ENCODE measurements around the gene KIAA0040. TPM values are rescaled to one million over a fixed set of nuclear protein-coding genes. Genes with fewer than 3 reads are reported as not detected.

Gene KIAA0040
- polyA plus RNA-seq, 1 donor from 2014 or later = not detected

GRCh38 chr1:175186433-175187160, 6.0 kb downstream of the KIAA0040 start:
- H3K36me3 ChIP-seq (ENCODE audit: insufficient read depth, low read length) = no peaks in the 10 kb centered on the region
- H3K9me3 ChIP-seq (ENCODE audit: low read length) = no peaks in the 10 kb centered on the region
- H3K4me3 ChIP-seq (ENCODE audit: low read length) = no peak overlapping the region
- no peaks in the 10 kb centered on the region for H4K20me1 ChIP-seq (ENCODE audit: insufficient read depth)
- no peaks in the 10 kb centered on the region for H3K9me2 ChIP-seq (ENCODE audit: insufficient read depth, low read length)
- H3K79me2 ChIP-seq (replicated peaks; ENCODE audit: insufficient read depth, low read length) = no peaks in the 10 kb centered on the region
- H3K27me3 ChIP-seq (ENCODE audit: insufficient read depth, low read depth, low read length) = peaks cover 16% of the 10 kb centered on the region
- TF ChIP-seq CTCF (IDR thresholded peaks at IDR 0.05; ENCODE audit: poor library complexity, severe bottlenecking) (no peak), MXI1 (conservative IDR thresholded peaks at IDR 0.05; ENCODE audit: poor library complexity, severe bottlenecking) (no peak), EP300 (conservative IDR thresholded peaks at IDR 0.05; ENCODE audit: poor library complexity, severe bottlenecking) (no peak), REST (IDR thresholded peaks at IDR 0.05; ENCODE audit: borderline replicate concordance) (no peak), TAF1 (IDR thresholded peaks at IDR 0.05; ENCODE audit: low read depth) (no peak), SMC3 (conservative IDR thresholded peaks at IDR 0.05; ENCODE audit: poor library complexity) (no peak), RAD21 (conservative IDR thresholded peaks at IDR 0.05) (no peak), EZH2 (IDR thresholded peaks at IDR 0.05; ENCODE audit: borderline replicate concordance, insufficient read depth, low read length, poor library complexity, severe bottlenecking) (no peak), POLR2AphosphoS5 (IDR thresholded peaks at IDR 0.05) (no peak)
- no peak overlapping the region for H3K4me2 ChIP-seq (ENCODE audit: low read length)
- H3K27ac ChIP-seq (ENCODE audit: low read length) = no peak overlapping the region
- H3K9ac ChIP-seq (ENCODE audit: low read length) = no peak overlapping the region
- H3F3A ChIP-seq (ENCODE audit: insufficient read depth, low read length, poor library complexity, severe bottlenecking) = no peaks in the 10 kb centered on the region
- no peak overlapping the region for H2AFZ ChIP-seq (ENCODE audit: low read depth, low read length)

GRCh38 chr1:175185903-175186302, 6.7 kb downstream of the KIAA0040 start:
- no peak for TF ChIP-seq EZH2 (IDR thresholded peaks at IDR 0.05; ENCODE audit: borderline replicate concordance, insufficient read depth, low read length, poor library complexity, severe bottlenecking)
- TF ChIP-seq CTCF (IDR thresholded peaks at IDR 0.05; ENCODE audit: poor library complexity, severe bottlenecking) = no peak
- H3K4me3 ChIP-seq (ENCODE audit: low read length) = no peak overlapping the region

More at GRCh38 chr1:175185903-175186302, 6.7 kb downstream of the KIAA0040 start:
- H3K79me2 ChIP-seq (replicated peaks; ENCODE audit: insufficient read depth, low read length) = no peaks in the 10 kb centered on the region
- no peak overlapping the region for H3K4me2 ChIP-seq (ENCODE audit: low read length)
- no peaks in the 10 kb centered on the region for H3K9me3 ChIP-seq (ENCODE audit: low read length)
- H2AFZ ChIP-seq (ENCODE audit: low read depth, low read length) = no peak overlapping the region
- H3K27me3 ChIP-seq (ENCODE audit: insufficient read depth, low read depth, low read length) = peaks cover 9% of the 10 kb centered on the region
- no peaks in the 10 kb centered on the region for H3K9me2 ChIP-seq (ENCODE audit: insufficient read depth, low read length)
- H3K36me3 ChIP-seq (ENCODE audit: insufficient read depth, low read length) = no peaks in the 10 kb centered on the region
- no peak overlapping the region for H3K27ac ChIP-seq (ENCODE audit: low read length)
- H4K20me1 ChIP-seq (ENCODE audit: insufficient read depth) = no peaks in the 10 kb centered on the region
- H3K9ac ChIP-seq (ENCODE audit: low read length) = no peak overlapping the region
- H3F3A ChIP-seq (ENCODE audit: insufficient read depth, low read length, poor library complexity, severe bottlenecking) = no peaks in the 10 kb centered on the region
